HepG2 (cell line): ENCODE measurements around the gene POLH. TPM values are rescaled to one million over a fixed set of nuclear protein-coding genes. Genes with fewer than 3 reads are reported as not detected.
A peak's percentile ranks its signal among the peaks of the same experiment; 100 is the strongest.
"Not testable (repeated sequence)": the region's sequence is repeated elsewhere in the genome, so short reads cannot be mapped to it uniquely, and the experiment has no call there.

Experiments used
- ATAC-seq: fragments of 200-7000 bp; cut with Tn5 transposase; 3 replicates; pipeline ENCODE4 v1.9.1; 2020; ENCODE audit warnings: mild to moderate bottlenecking, moderate library complexity
- BruUV-seq: library from RNA; stranded (reverse); fragments of 400-500 nt; replicated peaks from 2 replicates; lab custom pipeline; 2021; lab: Mats Ljungman, UMichigan
- CTCF ChIA-PET: fragments of 300-600 bp; formaldehyde crosslinking; extraction: SDS; loops from one replicate; lab custom pipeline; 2021; ENCODE audit warnings: low total read pairs, inconsistent platforms, low intra/inter-chr PET ratio; lab: Yijun Ruan, JAX
- POLR2A ChIA-PET: fragments of 350-600 bp; sonication (Branson Sonifier 250); formaldehyde crosslinking; loops from one replicate; lab custom pipeline; 2020; ENCODE audit warnings: antibody characterized with exemption, inconsistent platforms; lab: Yijun Ruan, JAX
- DNase-seq: peaks from one replicate; pipeline ENCODE4 v3.0.0-alpha.2; 2015; ENCODE audit warnings: low spot score
- FAIRE-seq: peaks from 3 replicates; lab custom pipeline; 2011; peaks lifted over from hg19 to GRCh38; lab: Jason Lieb, UNC
- H2AFZ ChIP-seq: one replicate; pipeline ENCODE4 v1.6.1; 2011; ENCODE audit warnings: low read length, inconsistent platforms
- H3K27ac ChIP-seq: fragments of 300-600 bp; 3 replicates; pipeline ENCODE4 v1.8.0; 2011; ENCODE audit warnings: mixed run types, mild to moderate bottlenecking, mixed read lengths, low read length, inconsistent platforms; ENCODE audit not compliant: insufficient read depth; ENCODE audit errors: extremely low read length
- H3K27me3 ChIP-seq, 2 experiments: fragments of 200-600 bp in 1 of 2; 2 replicates in 1 of 2; 3 replicates in 1 of 2; pipeline versions ENCODE4 v1.6.0 to v1.8.0; 2011; ENCODE audit warnings: low read length in 2 of 2, mild to moderate bottlenecking in 2 of 2, moderate library complexity in 2 of 2, inconsistent platforms in 1 of 2; ENCODE audit not compliant: insufficient read depth in 2 of 2, control insufficient read depth in 1 of 2
- H3K36me3 ChIP-seq, 2 experiments: fragments of 200-600 bp in 1 of 2; replicated peaks in 1 of 2; 2 replicates in 1 of 2; 3 replicates in 1 of 2; pipeline versions ENCODE4 v1.5.1 to v1.8.0; 2011; ENCODE audit warnings: low read length in 2 of 2, inconsistent platforms in 1 of 2; ENCODE audit not compliant: insufficient read depth in 2 of 2, control insufficient read depth in 1 of 2
- H3K4me1 ChIP-seq: 2 replicates; pipeline ENCODE4 v1.5.1; 2012; ENCODE audit warnings: low read length, inconsistent platforms; ENCODE audit not compliant: insufficient read depth
- H3K4me2 ChIP-seq: 2 replicates; pipeline ENCODE4 v1.6.0; 2011; ENCODE audit warnings: low read depth, low read length, inconsistent platforms
- H3K4me3 ChIP-seq, 3 experiments: fragments of 200-600 bp in 1 of 3; sonication (generic), shearing (Covaris generic) in 1 of 3; replicated peaks in 1 of 3; 2 replicates each; pipeline ENCODE4 v1.5.1; 2011 to 2016; ENCODE audit warnings: low read length in 3 of 3, inconsistent platforms in 2 of 3, low read depth in 2 of 3, mild to moderate bottlenecking in 2 of 3, control low read depth in 1 of 3, mixed read lengths in 1 of 3; ENCODE audit not compliant: insufficient read depth in 1 of 3
- H3K79me2 ChIP-seq: one replicate; pipeline ENCODE4 v1.6.1; 2011; ENCODE audit warnings: low read length, inconsistent platforms; ENCODE audit not compliant: insufficient read depth
- H3K9ac ChIP-seq: 2 replicates; pipeline ENCODE4 v1.6.0; 2011; ENCODE audit warnings: mild to moderate bottlenecking, low read depth, low read length, inconsistent platforms; ENCODE audit not compliant: insufficient read depth
- H3K9me3 ChIP-seq: 2 replicates; pipeline ENCODE4 v1.5.1; 2012; ENCODE audit warnings: mild to moderate bottlenecking, low read length
- H4K20me1 ChIP-seq: 2 replicates; pipeline ENCODE4 v1.6.0; 2011; ENCODE audit warnings: inconsistent platforms, mild to moderate bottlenecking, low read length, moderate library complexity; ENCODE audit not compliant: insufficient read depth
- AGO2 ChIP-seq: fragments of 200-400 bp; formaldehyde crosslinking; optimal IDR thresholded peaks from 2 replicates; pipeline ENCODE3; 2017; ENCODE audit warnings: mild to moderate bottlenecking, low read depth, low read length, moderate library complexity
- SMC3 ChIP-seq: IDR thresholded peaks from 2 replicates; pipeline ENCODE4 v1.6.1; 2011; ENCODE audit warnings: low read length, improper control_type of control experiment
- ZNF260 ChIP-seq: sonication (generic); formaldehyde crosslinking; IDR thresholded peaks from 2 replicates; pipeline ENCODE4 v1.4.0; 2020; ENCODE audit warnings: missing genetic modification reagents, low read depth, mild to moderate bottlenecking, borderline replicate concordance
- ZNF574 ChIP-seq: sonication (generic); formaldehyde crosslinking; IDR thresholded peaks from 2 replicates; pipeline ENCODE4 v1.4.0; 2020; ENCODE audit warnings: missing genetic modification reagents
- WGBS: methylation state at CpG from one replicate; pipeline ENCODE4 v1.1.6; 2017; ENCODE audit warnings: low lambda C conversion rate; 5-methylcytosine and 5-hydroxymethylcytosine counted together
- in situ Hi-C: cut with HindIII; loops from 2 replicates; pipeline ENCODE4 v1.10.0; 2017; ENCODE audit warnings: low pct_unique_long_range_greater_than_20kb; ENCODE audit not compliant: extremely low pct_ligation_motif_present
- intact Hi-C: fragments of 100-400 bp; cut with micrococcal nuclease; formaldehyde crosslinking; loops from one replicate; pipeline ENCODE4 v1.10.0; 2022; ENCODE audit not compliant: unreplicated experiment
- polyA plus RNA-seq, 8 experiments: library from polyadenylated mRNA; depleted of rRNA in 3 of 8; stranded (reverse) in 7 of 8; unstranded in 1 of 8; fragments of >200 nt; fragmentation: Illumina TruSeq in 4 of 8; extraction: Trizol in 4 of 8; gene quantifications; 2 replicates each; pipeline versions ENCODE4 v1.2.1 to v1.2.3, GENCODE V29; 2011 to 2016; ENCODE audit warnings: low read depth in 4 of 8, missing spikeins in 1 of 8, mixed read lengths in 1 of 8; ENCODE audit not compliant: insufficient read depth in 1 of 8
- total RNA-seq, 5 experiments: library from RNA; depleted of rRNA; stranded (reverse); fragments of >200 nt; fragmentation: Illumina TruSeq; extraction: Trizol; gene quantifications; 2 replicates each; pipeline ENCODE4 v1.2.3, GENCODE V29; 2016; ENCODE audit warnings: low read depth in 1 of 5

Gene POLH
- total and polyA plus RNA-seq, 2 of the 13 experiments (the other 11 are each of a cell fraction or from before 2014, with no cell fraction given), result 11.6 to 25.0 TPM

GRCh38 chr6:43532201-43532600 lies 43.8 kb upstream of the POLH start (continued):
- TF ChIP-seq ZNF574, result no peak
- TF ChIP-seq SMC3, result no peak
- no peak for TF ChIP-seq ZNF260 (CRISPR knock-in tag)

GRCh38 chr6:43538986-43539385 lies 37.0 kb upstream of the POLH start:
- H3K4me3 ChIP-seq, H2AFZ ChIP-seq, BruUV-seq, H3K9ac ChIP-seq, H3K27me3 ChIP-seq, H3K27ac ChIP-seq, CTCF ChIA-PET, H3K4me1 ChIP-seq, in situ Hi-C loops, intact Hi-C loops, H4K20me1 ChIP-seq, FAIRE-seq, POLR2A ChIA-PET, ATAC-seq, H3K9me3 ChIP-seq, DNase-seq, H3K79me2 ChIP-seq, H3K4me2 ChIP-seq: not testable (repeated sequence)
- 98% methylated on average over 11 of the region's 17 CpGs for WGBS
- H3K36me3 ChIP-seq, result peaks cover 12 to 66% of the 10 kb centered on the region in 2 experiments

GRCh38 chr6:43539409-43539808 lies 36.6 kb upstream of the POLH start:
- in situ Hi-C loops, H3K79me2 ChIP-seq, H3K4me2 ChIP-seq, H4K20me1 ChIP-seq, H3K9me3 ChIP-seq, FAIRE-seq, H3K4me3 ChIP-seq, H2AFZ ChIP-seq, H3K4me1 ChIP-seq, DNase-seq, H3K9ac ChIP-seq, H3K27me3 ChIP-seq, ATAC-seq, POLR2A ChIA-PET, H3K27ac ChIP-seq, CTCF ChIA-PET, intact Hi-C loops, BruUV-seq: not testable (repeated sequence)
- WGBS, result 98% methylated on average over 18 of the region's 20 CpGs
- peaks cover 10 to 65% of the 10 kb centered on the region in 2 experiments for H3K36me3 ChIP-seq
- peak; percentile 26 for TF ChIP-seq AGO2
